ENCODE data around the gene GNA12. TPM values are rescaled to one million over a fixed set of nuclear protein-coding genes. Genes with fewer than 3 reads are reported as not detected.

Gene GNA12
- polyA plus RNA-seq, 3 donors: 36.8 to 46.9 (median 42.7) TPM

- no peak for DNase-seq (ENCODE audit: extremely low read depth in 1 of 11, low read depth in 9 of 11, low spot score in 4 of 11)
These were observed 33.3 kb downstream of the GNA12 start for GRCh38 chr7:2810682-2811415.

- DNase-seq (ENCODE audit: extremely low read depth in 1 of 11, low read depth in 9 of 11, low spot score in 4 of 11): no peak
These were observed 34.0 kb downstream of the GNA12 start for GRCh38 chr7:2809903-2810625.

GRCh38 chr7:2808891-2809665 is 35.0 kb downstream of the GNA12 start:
- no peak for DNase-seq (ENCODE audit: extremely low read depth in 1 of 11, low read depth in 9 of 11, low spot score in 4 of 11)

- no peak for DNase-seq (ENCODE audit: extremely low read depth in 1 of 11, low read depth in 9 of 11, low spot score in 4 of 11)
These were observed 36.0 kb downstream of the GNA12 start for GRCh38 chr7:2807845-2808772.

GRCh38 chr7:2807460-2807844 is 36.7 kb downstream of the GNA12 start:
- DNase-seq (ENCODE audit: extremely low read depth in 1 of 11, low read depth in 9 of 11, low spot score in 4 of 11): no peak

GRCh38 chr7:2806571-2806970 is 37.5 kb downstream of the GNA12 start:
- no peak for DNase-seq (ENCODE audit: extremely low read depth in 1 of 11, low read depth in 9 of 11, low spot score in 4 of 11)

- no peak for DNase-seq (ENCODE audit: extremely low read depth in 1 of 11, low read depth in 9 of 11, low spot score in 4 of 11)
These were observed 38.7 kb downstream of the GNA12 start for GRCh38 chr7:2805213-2805944.

- DNase-seq (ENCODE audit: extremely low read depth in 1 of 11, low read depth in 9 of 11, low spot score in 4 of 11): no peak
These were observed 39.8 kb downstream of the GNA12 start for GRCh38 chr7:2804227-2804763.

GRCh38 chr7:2803755-2804154 is 40.4 kb downstream of the GNA12 start:
- no peak for DNase-seq (ENCODE audit: extremely low read depth in 1 of 11, low read depth in 9 of 11, low spot score in 4 of 11)

- no peak for DNase-seq (ENCODE audit: extremely low read depth in 1 of 11, low read depth in 9 of 11, low spot score in 4 of 11)
These were observed 40.8 kb downstream of the GNA12 start for GRCh38 chr7:2803342-2803692.

- DNase-seq (ENCODE audit: extremely low read depth in 1 of 11, low read depth in 9 of 11, low spot score in 4 of 11): no peak
These were observed 41.4 kb downstream of the GNA12 start for GRCh38 chr7:2802504-2803341.

- no peak for DNase-seq (ENCODE audit: extremely low read depth in 1 of 11, low read depth in 9 of 11, low spot score in 4 of 11)
These were observed 42.0 kb downstream of the GNA12 start for GRCh38 chr7:2802101-2802500.

- DNase-seq (ENCODE audit: extremely low read depth in 1 of 11, low read depth in 9 of 11, low spot score in 4 of 11): no peak
These were observed 43.0 kb downstream of the GNA12 start for GRCh38 chr7:2800931-2801688.

- no peak for DNase-seq (ENCODE audit: extremely low read depth in 1 of 11, low read depth in 9 of 11, low spot score in 4 of 11)
These were observed 43.7 kb downstream of the GNA12 start for GRCh38 chr7:2800220-2800930.

- DNase-seq (ENCODE audit: extremely low read depth in 1 of 11, low read depth in 9 of 11, low spot score in 4 of 11): no peak
These were observed 44.9 kb downstream of the GNA12 start for GRCh38 chr7:2799253-2799652.

GRCh38 chr7:2798669-2799068 is 45.4 kb downstream of the GNA12 start:
- no peak for DNase-seq (ENCODE audit: extremely low read depth in 1 of 11, low read depth in 9 of 11, low spot score in 4 of 11)

Data from renal cortex interstitium (tissue), 11 donors.